Activated naive CD4-positive, alpha-beta T cell treated with anti-CD3 and anti-CD28 coated beads, Interleukin-2, amount 50 U/mL, for 72 hours (primary cell): ENCODE results near the gene CSF2RB. TPM values are rescaled to one million over a fixed set of nuclear protein-coding genes. Genes with fewer than 3 reads are reported as not detected.
"Not testable (repeated sequence)": the region's sequence is repeated elsewhere in the genome, so short reads cannot be mapped to it uniquely, and the experiment has no call there.

Experiments used
- ATAC-seq, 2 donors: fragments of 150-1000 bp; cut with Tn5 transposase; 2 replicates each; pipeline ENCODE4 v1.10.0; 2021; ENCODE audit warnings: mild to moderate bottlenecking in 2 of 2, moderate library complexity in 2 of 2
- DNase-seq, 2 donors: peaks; one replicate each; pipeline ENCODE4 v3.0.0; 2021 to 2022; ENCODE audit warnings: low spot score in 2 of 2
- H3K27ac Mint-ChIP-seq, 2 donors: one replicate each; pipeline ENCODE4 v1.8.0; 2022; ENCODE audit warnings: mild to moderate bottlenecking in 2 of 2, mixed read lengths in 2 of 2
- H3K36me3 Mint-ChIP-seq, 2 donors: one replicate each; pipeline ENCODE4 v1.8.0; 2022; ENCODE audit warnings: mixed read lengths in 2 of 2
- H3K9me3 Mint-ChIP-seq, 2 donors: one replicate each; pipeline ENCODE4 v1.8.0; 2022; ENCODE audit warnings: mixed read lengths in 2 of 2
- total RNA-seq, 2 donors: library from RNA; stranded (reverse); gene quantifications; one replicate each; pipeline ENCODE4 v1.2.3, GENCODE V29; 2022

Gene CSF2RB
- total RNA-seq, 2 donors from 2014 or later, result 0.87 to 1.4 TPM

GRCh38 chr22:36966851-36967540 is 53.6 kb downstream of the CSF2RB start:
- ATAC-seq (no peak), DNase-seq (no peak)
- Mint-ChIP-seq H3K9me3 (no peaks in the 10 kb centered on the region), H3K36me3 (no peaks in the 10 kb centered on the region), H3K27ac (no peak overlapping the region)

DNA sequence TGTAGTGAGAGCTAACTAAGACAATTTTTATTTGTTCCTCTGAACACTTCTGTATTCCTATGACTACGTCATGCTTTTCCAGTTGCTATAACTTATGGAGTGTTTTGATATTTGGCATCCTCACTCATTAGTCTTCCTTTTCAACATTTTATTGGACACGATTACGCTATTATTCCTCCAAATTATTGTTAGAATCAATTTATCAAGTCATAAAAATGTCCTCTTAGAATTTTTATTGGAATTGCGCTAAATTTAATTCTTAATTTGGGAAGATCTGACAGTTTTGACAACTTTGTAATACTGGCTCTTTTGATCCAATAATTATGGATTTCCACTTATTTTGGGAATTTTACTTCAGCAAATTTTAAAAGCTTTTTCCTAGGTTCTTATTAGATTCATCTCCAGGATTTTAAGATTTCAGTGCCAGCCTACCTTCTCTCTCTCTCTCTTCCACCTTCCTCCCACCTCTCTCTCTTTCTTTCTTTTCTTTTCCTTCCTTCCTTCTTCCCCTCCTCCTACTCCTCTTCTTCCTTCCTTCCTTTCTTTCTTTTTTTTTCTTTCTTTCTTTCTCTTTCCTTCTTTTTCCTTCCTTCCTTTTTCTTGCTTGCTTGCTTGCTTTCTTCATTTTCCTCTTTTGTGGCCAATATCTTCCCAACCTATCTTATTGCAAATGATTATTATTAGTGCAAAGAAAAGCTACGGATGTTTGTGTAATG is 55.0 kb downstream of the CSF2RB start:
- Mint-ChIP-seq H3K36me3 (no peaks in the 10 kb centered on the region), H3K27ac (no peak overlapping the region), H3K9me3 (no peaks in the 10 kb centered on the region)
- ATAC-seq, result no peak
- DNase-seq, result no peak

GRCh38 chr22:36971341-36972125 is 58.1 kb downstream of the CSF2RB start:
- Mint-ChIP-seq H3K9me3 (no peaks in the 10 kb centered on the region), H3K36me3 (no peaks in the 10 kb centered on the region), H3K27ac (peak overlapping the region in 1 of 2 donors; percentile 87)
- DNase-seq, result no peak
- ATAC-seq, result no peak

DNA sequence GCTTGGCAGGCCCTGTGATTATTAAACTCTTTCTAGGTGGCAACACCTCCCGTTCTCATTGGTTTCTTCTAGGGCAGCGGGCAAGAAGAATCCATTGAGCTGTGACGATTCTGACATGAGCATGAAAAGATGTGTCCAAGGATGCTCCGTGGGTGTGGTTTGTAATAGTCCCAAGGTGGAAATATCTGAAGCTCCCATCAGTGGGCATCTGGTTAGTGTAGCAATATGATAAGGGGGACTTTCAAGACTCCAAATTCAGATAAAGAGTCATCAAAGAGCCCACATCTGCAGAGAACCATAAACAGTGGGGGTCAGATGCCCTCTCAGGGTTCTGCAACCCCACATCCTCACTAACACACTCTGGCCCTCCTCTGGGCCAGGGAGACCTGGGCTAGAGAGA is 63.2 kb downstream of the CSF2RB start:
- Mint-ChIP-seq H3K36me3 (no peaks in the 10 kb centered on the region), H3K27ac (no peak overlapping the region), H3K9me3 (no peaks in the 10 kb centered on the region)
- no peak for ATAC-seq
- DNase-seq, result no peak

DNA sequence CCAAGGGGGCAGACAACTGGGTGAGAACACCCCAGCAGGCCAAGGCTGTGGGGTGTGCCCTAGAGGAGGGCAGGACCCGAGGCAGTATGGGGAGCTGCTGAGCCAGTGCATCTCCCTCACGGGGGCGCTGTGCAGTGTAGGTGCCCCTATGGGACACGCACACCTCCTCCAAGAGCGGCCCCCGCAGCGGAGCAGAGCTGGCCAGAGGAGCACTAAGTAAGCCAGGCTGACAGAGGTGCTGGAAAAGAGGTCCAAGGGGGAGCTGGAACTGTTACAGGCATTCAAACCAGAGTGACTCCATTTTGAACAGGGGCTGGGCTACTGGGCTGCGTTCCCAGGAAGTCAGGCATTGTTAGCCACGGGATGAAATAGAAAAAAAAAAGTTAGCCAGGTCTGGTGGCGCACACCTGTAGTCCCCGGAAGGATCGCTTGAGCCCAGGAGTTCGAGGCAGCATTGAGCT is 64.0 kb downstream of the CSF2RB start:
- no peaks in the 10 kb centered on the region for H3K36me3 Mint-ChIP-seq
- DNase-seq (peak; percentile 70 to 86), ATAC-seq (peak; percentile 88 to 97)
- H3K27ac Mint-ChIP-seq, result peak overlapping the region; percentile 86 to 96
- no peaks in the 10 kb centered on the region for H3K9me3 Mint-ChIP-seq

GRCh38 chr22:36977947-36978660 is 64.7 kb downstream of the CSF2RB start:
- DNase-seq (peak; percentile 89 to 92), ATAC-seq (peak; percentile 85 to 91)
- no peaks in the 10 kb centered on the region for H3K36me3 Mint-ChIP-seq
- no peaks in the 10 kb centered on the region for H3K9me3 Mint-ChIP-seq
- H3K27ac Mint-ChIP-seq, result peak overlapping the region; percentile 86 to 96

DNA sequence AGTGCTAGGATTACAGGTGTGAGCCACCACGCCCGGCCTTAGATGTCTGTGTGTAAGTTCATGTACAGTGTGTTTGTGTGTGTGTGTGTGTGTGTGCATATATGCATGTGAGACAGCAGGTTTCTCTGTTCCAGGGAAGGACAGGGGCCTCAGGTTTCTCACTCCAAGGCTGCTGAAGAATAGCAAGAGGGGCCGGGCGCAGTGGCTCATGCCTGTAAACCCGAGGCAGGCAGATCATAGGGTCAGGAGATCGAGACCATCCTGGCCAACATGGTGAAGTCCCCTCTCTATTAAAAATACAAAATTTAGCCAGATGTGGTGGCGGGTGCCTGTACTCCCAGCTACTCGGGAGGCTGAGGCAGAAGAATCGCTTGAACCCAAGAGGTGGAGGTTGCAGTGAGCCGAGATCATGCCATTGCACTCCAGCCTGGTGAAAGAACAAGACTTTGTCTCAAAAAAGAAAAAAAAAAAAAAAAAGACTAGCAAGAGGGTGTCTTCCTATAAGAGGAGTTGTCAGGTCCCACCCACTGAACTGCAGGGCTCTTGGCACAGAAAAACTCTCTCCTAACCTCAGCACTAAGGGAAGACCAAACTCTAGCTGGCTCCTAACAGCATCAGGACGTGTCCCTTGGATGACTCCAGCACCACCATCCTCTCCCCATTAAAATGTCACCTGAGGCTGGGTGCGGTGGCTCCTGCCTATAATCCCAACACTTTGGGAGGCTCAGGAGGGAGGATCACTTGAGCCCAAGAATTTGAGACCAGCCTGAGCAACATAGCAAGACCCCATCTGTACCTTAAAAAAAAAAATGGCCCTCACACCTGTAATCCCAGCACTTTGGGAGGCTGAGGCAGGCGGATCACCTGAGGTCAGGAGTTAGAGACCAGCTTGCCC is 65.8 kb downstream of the CSF2RB start:
- ATAC-seq, result no peak
- no peak overlapping the region for H3K27ac Mint-ChIP-seq

DNA sequence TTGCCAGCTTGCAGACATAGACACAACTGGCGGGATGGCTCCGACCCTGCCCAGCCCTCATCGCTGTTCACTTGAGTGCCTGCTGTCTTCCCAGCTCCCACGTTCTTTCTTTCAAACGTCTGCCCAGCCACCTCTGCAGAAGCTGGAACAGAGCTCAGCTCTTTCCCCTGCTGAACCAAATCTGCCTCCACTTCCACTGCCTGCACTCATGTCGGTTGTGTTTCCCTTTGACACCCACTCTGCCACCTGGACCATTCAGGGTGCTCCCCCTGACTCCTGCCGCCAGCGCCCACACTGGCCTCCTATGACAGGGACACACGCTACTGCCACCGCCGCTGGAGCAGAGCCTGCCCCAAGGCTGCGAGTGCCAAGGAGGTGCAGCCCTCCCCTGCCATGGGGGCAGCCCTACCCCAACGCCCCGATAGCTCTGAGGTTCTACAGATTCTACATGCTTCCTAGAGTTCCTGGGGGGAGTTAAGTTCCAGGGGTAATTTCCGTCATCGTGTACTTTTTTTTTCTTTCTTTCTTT is 67.9 kb downstream of the CSF2RB start:
- DNase-seq, result no peak
- peaks cover 5 to 11% of the 10 kb centered on the region in 2 donors for H3K9me3 Mint-ChIP-seq
- no peak for ATAC-seq
- H3K27ac Mint-ChIP-seq, result no peak overlapping the region
- peaks cover 12% of the 10 kb centered on the region in 2 donors for H3K36me3 Mint-ChIP-seq

More for the DNA sequence above, 65.8 kb downstream of the CSF2RB start:
- Mint-ChIP-seq H3K9me3 (no peaks in the 10 kb centered on the region), H3K36me3 (no peaks in the 10 kb centered on the region)
- DNase-seq, result no peak

DNA sequence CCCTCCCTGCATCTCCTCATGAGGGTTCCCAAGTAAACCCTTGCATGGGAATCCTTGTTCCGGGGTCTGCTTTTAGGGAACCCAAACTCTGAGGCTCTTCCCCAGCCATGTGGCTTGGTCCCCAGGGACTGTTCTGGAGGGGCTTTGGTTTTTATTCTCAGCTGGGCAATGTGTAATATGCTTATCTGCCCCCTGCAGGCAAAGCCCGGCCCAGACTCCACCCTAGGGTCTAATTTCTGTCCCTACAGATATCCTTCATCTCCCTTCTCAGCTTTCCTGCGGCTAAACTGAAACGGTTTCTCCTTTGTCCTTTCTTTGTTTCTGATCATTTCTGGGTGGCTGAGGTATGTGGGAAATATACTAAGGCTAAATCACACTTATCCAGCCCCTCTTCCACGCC is 68.7 kb downstream of the CSF2RB start:
- ATAC-seq (no peak), DNase-seq (no peak)
- no peak overlapping the region for H3K27ac Mint-ChIP-seq
- peaks cover 5 to 17% of the 10 kb centered on the region in 2 donors for H3K9me3 Mint-ChIP-seq
- H3K36me3 Mint-ChIP-seq, result peaks cover 13 to 14% of the 10 kb centered on the region in 2 donors

- Mint-ChIP-seq H3K9me3 (peaks cover 5 to 17% of the 10 kb centered on the region in 2 donors), H3K36me3 (peaks cover 13 to 14% of the 10 kb centered on the region in 2 donors), H3K27ac (no peak overlapping the region)
- no peak for DNase-seq
- ATAC-seq, result no peak
Observed at GRCh38 chr22:36985211-36985889, 71.9 kb downstream of the CSF2RB start.

GRCh38 chr22:36986242-36986821 is 72.9 kb downstream of the CSF2RB start:
- peak; percentile 70 to 78 for ATAC-seq
- peak in 1 of 2 donors; percentile 73 for DNase-seq
- Mint-ChIP-seq H3K9me3 (peaks cover 5 to 17% of the 10 kb centered on the region in 2 donors), H3K27ac (no peak overlapping the region), H3K36me3 (peaks cover 13 to 14% of the 10 kb centered on the region in 2 donors)

- peaks cover 5 to 17% of the 10 kb centered on the region in 2 donors for H3K9me3 Mint-ChIP-seq
- no peak overlapping the region for H3K27ac Mint-ChIP-seq
- DNase-seq (no peak), ATAC-seq (no peak)
- H3K36me3 Mint-ChIP-seq, result peaks cover 13 to 14% of the 10 kb centered on the region in 2 donors
Observed at GRCh38 chr22:36988075-36988832, 74.8 kb downstream of the CSF2RB start.

DNA sequence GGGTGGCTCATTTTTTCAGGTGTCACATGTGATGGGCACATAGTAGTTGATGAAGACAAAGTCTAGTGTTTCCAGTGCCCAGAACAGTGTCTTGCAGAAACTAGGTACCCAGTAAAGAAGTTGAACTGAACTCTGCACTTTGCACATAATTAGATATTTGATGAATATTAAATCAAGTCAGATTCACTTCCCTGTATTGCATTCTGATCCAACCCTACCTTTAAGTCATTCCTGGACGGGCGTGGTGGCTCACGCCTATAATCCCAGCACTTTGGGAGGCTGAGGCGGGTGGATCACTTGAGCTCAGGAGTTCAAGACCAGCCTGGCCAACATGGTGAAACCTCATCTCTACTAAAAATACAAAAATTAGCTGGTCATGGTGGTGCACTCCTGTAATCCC is 75.6 kb downstream of the CSF2RB start:
- peaks cover 13 to 14% of the 10 kb centered on the region in 2 donors for H3K36me3 Mint-ChIP-seq
- H3K9me3 Mint-ChIP-seq, result peaks cover 5 to 17% of the 10 kb centered on the region in 2 donors
- H3K27ac Mint-ChIP-seq, ATAC-seq, DNase-seq: not testable (repeated sequence)
